SK-N-SH treated with all-trans-retinoic acid at 6 μM for 48 hours (cell line): ENCODE results near the gene HOXA6.

Experiments used
- ATAC-seq: fragments of 200-7000 bp; cut with Tn5 transposase; 3 replicates; pipeline ENCODE4 v1.9.1; 2020; ENCODE audit warnings: mild to moderate bottlenecking, moderate library complexity
- ARNTL ChIP-seq: fragments of 450-650 bp; formaldehyde crosslinking; IDR thresholded peaks from 2 replicates; pipeline ENCODE4 v1.5.0; 2020; ENCODE audit warnings: low read depth, mild to moderate bottlenecking, moderate library complexity, borderline replicate concordance
- BACH2 ChIP-seq: fragments of 250-450 bp; sonication (Bioruptor Pico); IDR thresholded peaks from 2 replicates; pipeline ENCODE4 v1.9.0; 2021; ENCODE audit warnings: mild to moderate bottlenecking, borderline replicate concordance
- CSDC2 ChIP-seq: fragments of 250-450 bp; sonication (Bioruptor Pico); IDR thresholded peaks from 2 replicates; pipeline ENCODE4 v1.5.0; 2020; ENCODE audit warnings: mild to moderate bottlenecking, moderate library complexity
- CSRNP3 ChIP-seq: fragments of 250-450 bp; sonication (Bioruptor Pico); IDR thresholded peaks from 2 replicates; pipeline ENCODE4 v1.5.1; 2021; ENCODE audit warnings: mild to moderate bottlenecking, moderate library complexity
- ESRRG ChIP-seq: fragments of 250-450 bp; sonication (Bioruptor Pico); IDR thresholded peaks from 2 replicates; pipeline ENCODE4 v1.6.1; 2021; ENCODE audit warnings: mild to moderate bottlenecking
- GLIS3 ChIP-seq: fragments of 250-450 bp; sonication (Bioruptor Pico); IDR thresholded peaks from 2 replicates; pipeline ENCODE4 v1.5.0; 2020; ENCODE audit warnings: mild to moderate bottlenecking, moderate library complexity
- ISL1 ChIP-seq: fragments of 250-450 bp; sonication (Bioruptor Pico); IDR thresholded peaks from 2 replicates; pipeline ENCODE4 v2.1.2; 2022; ENCODE audit warnings: mild to moderate bottlenecking, moderate library complexity
- OSR1 ChIP-seq: fragments of 250-450 bp; sonication (Bioruptor Pico); IDR thresholded peaks from 2 replicates; pipeline ENCODE4 v1.8.0; 2022; ENCODE audit warnings: moderate library complexity, mild to moderate bottlenecking, inconsistent platforms
- POU6F1 ChIP-seq: fragments of 250-450 bp; sonication (Bioruptor Pico); IDR thresholded peaks from 2 replicates; pipeline ENCODE4 v1.8.0; 2021; ENCODE audit warnings: low read depth, mild to moderate bottlenecking, moderate library complexity, borderline replicate concordance
- PPARA ChIP-seq: fragments of 250-450 bp; sonication (Bioruptor Pico); IDR thresholded peaks from 2 replicates; pipeline ENCODE4 v1.5.0; 2020; ENCODE audit warnings: mild to moderate bottlenecking, borderline replicate concordance
- RARB ChIP-seq: fragments of 250-450 bp; sonication (Bioruptor Pico); IDR thresholded peaks from 2 replicates; pipeline ENCODE4 v1.8.0; 2021; ENCODE audit warnings: mild to moderate bottlenecking, moderate library complexity
- SNAI2 ChIP-seq: fragments of 250-450 bp; sonication (Bioruptor Pico); IDR thresholded peaks from 2 replicates; pipeline ENCODE4 v1.5.0; 2020; ENCODE audit warnings: mild to moderate bottlenecking, moderate library complexity
- TCF4 ChIP-seq: fragments of 250-450 bp; sonication (Bioruptor Pico); IDR thresholded peaks from 2 replicates; pipeline ENCODE4 v1.8.0; 2021; ENCODE audit warnings: mild to moderate bottlenecking, moderate library complexity, borderline replicate concordance
- TOX ChIP-seq: fragments of 250-450 bp; sonication (Bioruptor Pico); IDR thresholded peaks from 2 replicates; pipeline ENCODE4 v1.8.0; 2021; ENCODE audit warnings: mild to moderate bottlenecking, moderate library complexity, borderline replicate concordance
- ZC3H10 ChIP-seq: fragments of 250-450 bp; sonication (Bioruptor Pico); IDR thresholded peaks from 2 replicates; pipeline ENCODE4 v1.5.1; 2021; ENCODE audit warnings: mild to moderate bottlenecking, moderate library complexity
- ZFP3 ChIP-seq: fragments of 250-450 bp; sonication (Bioruptor Pico); IDR thresholded peaks from 2 replicates; pipeline ENCODE4 v1.5.0; 2020; ENCODE audit warnings: mild to moderate bottlenecking, moderate library complexity
- ZFP30 ChIP-seq: fragments of 450-650 bp; formaldehyde crosslinking; IDR thresholded peaks from 2 replicates; pipeline ENCODE4 v1.5.0; 2022; ENCODE audit warnings: mild to moderate bottlenecking, moderate library complexity
- ZNF565 ChIP-seq: fragments of 450-650 bp; formaldehyde crosslinking; conservative IDR thresholded peaks from 2 replicates; pipeline ENCODE4 v1.5.0; 2020; ENCODE audit warnings: low read depth, mild to moderate bottlenecking, moderate library complexity
- ZNF70 ChIP-seq: fragments of 450-650 bp; formaldehyde crosslinking; IDR thresholded peaks from 2 replicates; pipeline ENCODE4 v1.5.0; 2020; ENCODE audit warnings: mild to moderate bottlenecking, moderate library complexity
- ZNF8 ChIP-seq: fragments of 450-650 bp; formaldehyde crosslinking; IDR thresholded peaks from 2 replicates; pipeline ENCODE4 v1.5.0; 2020; ENCODE audit warnings: mild to moderate bottlenecking, moderate library complexity
- TF ChIP-seq, protein P1 (sequence below): fragments of 250-450 bp; sonication (Bioruptor Pico); IDR thresholded peaks from 2 replicates; pipeline ENCODE4 v1.5.0; 2020; ENCODE audit warnings: mild to moderate bottlenecking, moderate library complexity
- TF ChIP-seq, protein P2 (sequence below): fragments of 250-450 bp; sonication (Bioruptor Pico); IDR thresholded peaks from 2 replicates; pipeline ENCODE4 v1.8.0; 2020; ENCODE audit warnings: mild to moderate bottlenecking, moderate library complexity, borderline replicate concordance
- TF ChIP-seq, protein P3 (sequence below): fragments of 250-450 bp; sonication (Bioruptor Pico); IDR thresholded peaks from 2 replicates; pipeline ENCODE4 v1.5.1; 2020; ENCODE audit warnings: low read depth, mild to moderate bottlenecking, moderate library complexity

Gene HOXA6

GRCh38 chr7:27108390-27109127 lies 39.0 kb downstream of the HOXA6 start:
- no peak for ATAC-seq
- TF ChIP-seq TOX (CRISPR knock-in tag) (no peak), TCF4 (CRISPR knock-in tag) (no peak), ZC3H10 (no peak), POU6F1 (no peak), ZFP3 (CRISPR knock-in tag) (no peak), GLIS3 (CRISPR knock-in tag) (no peak), CSRNP3 (no peak), ISL1 (CRISPR knock-in tag) (no peak), ESRRG (no peak), ZNF8 (CRISPR knock-in tag) (no peak), OSR1 (CRISPR knock-in tag) (no peak), BACH2 (no peak), RARB (CRISPR knock-in tag) (no peak), CSDC2 (CRISPR knock-in tag) (no peak), PPARA (CRISPR knock-in tag) (no peak), ZFP30 (no peak)
- TF ChIP-seq, protein P1, sequence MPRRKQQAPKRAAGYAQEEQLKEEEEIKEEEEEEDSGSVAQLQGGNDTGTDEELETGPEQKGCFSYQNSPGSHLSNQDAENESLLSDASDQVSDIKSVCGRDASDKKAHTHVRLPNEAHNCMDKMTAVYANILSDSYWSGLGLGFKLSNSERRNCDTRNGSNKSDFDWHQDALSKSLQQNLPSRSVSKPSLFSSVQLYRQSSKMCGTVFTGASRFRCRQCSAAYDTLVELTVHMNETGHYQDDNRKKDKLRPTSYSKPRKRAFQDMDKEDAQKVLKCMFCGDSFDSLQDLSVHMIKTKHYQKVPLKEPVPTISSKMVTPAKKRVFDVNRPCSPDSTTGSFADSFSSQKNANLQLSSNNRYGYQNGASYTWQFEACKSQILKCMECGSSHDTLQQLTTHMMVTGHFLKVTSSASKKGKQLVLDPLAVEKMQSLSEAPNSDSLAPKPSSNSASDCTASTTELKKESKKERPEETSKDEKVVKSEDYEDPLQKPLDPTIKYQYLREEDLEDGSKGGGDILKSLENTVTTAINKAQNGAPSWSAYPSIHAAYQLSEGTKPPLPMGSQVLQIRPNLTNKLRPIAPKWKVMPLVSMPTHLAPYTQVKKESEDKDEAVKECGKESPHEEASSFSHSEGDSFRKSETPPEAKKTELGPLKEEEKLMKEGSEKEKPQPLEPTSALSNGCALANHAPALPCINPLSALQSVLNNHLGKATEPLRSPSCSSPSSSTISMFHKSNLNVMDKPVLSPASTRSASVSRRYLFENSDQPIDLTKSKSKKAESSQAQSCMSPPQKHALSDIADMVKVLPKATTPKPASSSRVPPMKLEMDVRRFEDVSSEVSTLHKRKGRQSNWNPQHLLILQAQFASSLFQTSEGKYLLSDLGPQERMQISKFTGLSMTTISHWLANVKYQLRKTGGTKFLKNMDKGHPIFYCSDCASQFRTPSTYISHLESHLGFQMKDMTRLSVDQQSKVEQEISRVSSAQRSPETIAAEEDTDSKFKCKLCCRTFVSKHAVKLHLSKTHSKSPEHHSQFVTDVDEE (CRISPR knock-in tag), result no peak
- TF ChIP-seq, protein P2, sequence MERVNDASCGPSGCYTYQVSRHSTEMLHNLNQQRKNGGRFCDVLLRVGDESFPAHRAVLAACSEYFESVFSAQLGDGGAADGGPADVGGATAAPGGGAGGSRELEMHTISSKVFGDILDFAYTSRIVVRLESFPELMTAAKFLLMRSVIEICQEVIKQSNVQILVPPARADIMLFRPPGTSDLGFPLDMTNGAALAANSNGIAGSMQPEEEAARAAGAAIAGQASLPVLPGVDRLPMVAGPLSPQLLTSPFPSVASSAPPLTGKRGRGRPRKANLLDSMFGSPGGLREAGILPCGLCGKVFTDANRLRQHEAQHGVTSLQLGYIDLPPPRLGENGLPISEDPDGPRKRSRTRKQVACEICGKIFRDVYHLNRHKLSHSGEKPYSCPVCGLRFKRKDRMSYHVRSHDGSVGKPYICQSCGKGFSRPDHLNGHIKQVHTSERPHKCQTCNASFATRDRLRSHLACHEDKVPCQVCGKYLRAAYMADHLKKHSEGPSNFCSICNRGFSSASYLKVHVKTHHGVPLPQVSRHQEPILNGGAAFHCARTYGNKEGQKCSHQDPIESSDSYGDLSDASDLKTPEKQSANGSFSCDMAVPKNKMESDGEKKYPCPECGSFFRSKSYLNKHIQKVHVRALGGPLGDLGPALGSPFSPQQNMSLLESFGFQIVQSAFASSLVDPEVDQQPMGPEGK (CRISPR knock-in tag), result no peak

DNA sequence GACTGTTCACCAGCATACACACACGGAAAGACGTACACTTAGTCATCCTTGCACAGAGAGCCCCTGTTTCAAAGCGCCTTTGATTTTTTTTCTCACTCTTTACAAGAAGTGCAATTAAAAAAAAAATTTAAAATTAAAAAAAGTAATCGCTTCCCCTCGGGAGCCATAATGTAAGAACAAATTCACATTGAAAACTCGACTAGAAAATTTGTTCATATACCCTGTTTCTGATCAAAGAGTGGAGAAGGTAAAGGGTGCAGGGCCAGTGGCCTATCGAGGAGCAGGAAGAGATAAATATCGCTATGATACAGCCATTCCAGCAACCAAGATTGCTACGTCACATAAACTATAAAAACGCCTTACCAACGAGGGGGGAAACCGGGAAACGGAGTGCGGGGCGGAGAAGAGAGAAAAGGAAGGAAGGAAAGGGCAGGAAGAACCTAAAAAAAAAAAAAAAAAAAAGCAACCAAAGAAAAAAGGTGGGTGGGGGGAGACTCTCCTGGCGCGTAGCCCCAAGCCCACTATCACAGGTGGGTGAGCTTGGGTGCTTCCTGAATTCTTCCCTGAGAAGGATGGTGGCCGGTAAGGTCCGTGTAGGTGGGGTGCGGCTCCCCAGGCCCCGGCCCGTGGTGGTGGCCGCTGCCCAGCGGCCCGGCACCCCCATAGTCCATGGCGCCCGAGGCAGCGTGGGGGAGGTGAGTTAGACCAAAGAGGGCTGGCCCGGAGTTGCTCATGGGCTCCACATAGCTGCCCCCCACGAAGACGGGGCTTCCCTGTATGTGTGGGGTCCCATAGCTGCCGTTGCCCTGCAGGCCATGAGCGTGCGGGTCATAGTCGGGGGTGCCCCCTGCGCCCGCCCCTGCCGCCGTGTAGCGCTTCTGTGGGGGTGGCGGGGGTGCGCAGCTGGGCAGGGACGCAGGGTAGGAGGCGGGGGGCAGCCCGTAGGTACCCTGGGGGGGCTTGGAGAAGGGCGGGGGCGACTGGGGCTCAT lies 39.9 kb downstream of the HOXA6 start:
- TF ChIP-seq ZNF70 (CRISPR knock-in tag), result no peak
- no peak for ATAC-seq

DNA sequence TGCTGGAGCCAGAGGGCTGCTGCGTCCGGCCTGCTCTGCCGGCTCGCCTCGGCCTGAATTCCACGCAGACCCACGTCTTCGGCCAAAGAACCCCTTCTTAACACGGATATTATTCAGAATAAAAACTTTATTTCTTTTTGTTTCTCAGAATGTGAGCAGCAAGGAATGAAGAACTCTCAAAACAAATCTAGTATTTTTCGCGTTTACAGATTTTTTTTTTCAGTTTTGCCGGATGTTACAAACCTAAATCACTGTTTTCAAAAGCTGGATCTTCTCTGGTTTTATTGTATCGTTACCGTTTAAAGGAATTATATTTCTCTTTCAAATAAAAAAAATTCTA lies 40.7 kb downstream of the HOXA6 start:
- TF ChIP-seq ARNTL (CRISPR knock-in tag) (no peak), PPARA (CRISPR knock-in tag) (no peak), ZNF70 (CRISPR knock-in tag) (no peak), OSR1 (CRISPR knock-in tag) (no peak), SNAI2 (CRISPR knock-in tag) (no peak), ZNF565 (CRISPR knock-in tag) (no peak), ZNF8 (CRISPR knock-in tag) (no peak), BACH2 (no peak)
- TF ChIP-seq, protein P2 (CRISPR knock-in tag), result no peak
- TF ChIP-seq, protein P3, sequence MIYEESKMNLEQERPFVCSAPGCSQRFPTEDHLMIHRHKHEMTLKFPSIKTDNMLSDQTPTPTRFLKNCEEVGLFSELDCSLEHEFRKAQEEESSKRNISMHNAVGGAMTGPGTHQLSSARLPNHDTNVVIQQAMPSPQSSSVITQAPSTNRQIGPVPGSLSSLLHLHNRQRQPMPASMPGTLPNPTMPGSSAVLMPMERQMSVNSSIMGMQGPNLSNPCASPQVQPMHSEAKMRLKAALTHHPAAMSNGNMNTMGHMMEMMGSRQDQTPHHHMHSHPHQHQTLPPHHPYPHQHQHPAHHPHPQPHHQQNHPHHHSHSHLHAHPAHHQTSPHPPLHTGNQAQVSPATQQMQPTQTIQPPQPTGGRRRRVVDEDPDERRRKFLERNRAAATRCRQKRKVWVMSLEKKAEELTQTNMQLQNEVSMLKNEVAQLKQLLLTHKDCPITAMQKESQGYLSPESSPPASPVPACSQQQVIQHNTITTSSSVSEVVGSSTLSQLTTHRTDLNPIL (CRISPR knock-in tag), result no peak
- TF ChIP-seq, protein P1 (CRISPR knock-in tag), result no peak
- ATAC-seq, result no peak
